Measurements from ENCODE around the gene JPH3. TPM values are rescaled to one million over a fixed set of nuclear protein-coding genes. Genes with fewer than 3 reads are reported as not detected.

The JPH3 gene
- total RNA-seq, 1 experiment from 2014 or later = 32.7 TPM

- no peak overlapping the region for H3K9ac ChIP-seq (ENCODE audit: extremely low read depth, insufficient read length, low read length)
- no peaks in the 10 kb centered on the region for H3K27me3 ChIP-seq (ENCODE audit: insufficient read depth, low read length)
- no peak overlapping the region for H2BK12ac ChIP-seq (ENCODE audit: insufficient read length, low read depth, low read length)
- H3K4ac ChIP-seq (ENCODE audit: low read depth, low read length) = no peak overlapping the region
- no peak overlapping the region for H3K4me2 ChIP-seq (ENCODE audit: insufficient read depth, insufficient read length, low read length)
- H3K79me1 ChIP-seq (ENCODE audit: insufficient read depth, low read depth, low read length, poor library complexity, severe bottlenecking) = no peaks in the 10 kb centered on the region
- H2BK5ac ChIP-seq (ENCODE audit: insufficient read length, low read length) = no peak overlapping the region
- no peak overlapping the region for H4K91ac ChIP-seq (ENCODE audit: insufficient read length, low read depth, low read length)
- H4K5ac ChIP-seq (ENCODE audit: insufficient read length, low read depth, low read length) = no peak overlapping the region
- no peak overlapping the region for H4K8ac ChIP-seq (replicated peaks; ENCODE audit: insufficient read length, low read depth, low read length)
- H2BK120ac ChIP-seq (ENCODE audit: low read depth, low read length, poor library complexity, severe bottlenecking) = no peak overlapping the region
- H3K23ac ChIP-seq (ENCODE audit: insufficient read length, low read depth, low read length) = no peak overlapping the region
- H2AK5ac ChIP-seq (ENCODE audit: insufficient read length, low read length) = no peak overlapping the region
- H3K9me3 ChIP-seq (ENCODE audit: control insufficient read depth, low read depth, low read length) = no peaks in the 10 kb centered on the region
- H2BK15ac ChIP-seq (ENCODE audit: low read depth, low read length) = no peak overlapping the region
- peaks cover 6% of the 10 kb centered on the region for H3K27me3 Mint-ChIP-seq (ENCODE audit: low read depth)
- H3K79me2 ChIP-seq (ENCODE audit: insufficient read depth, low read length) = no peaks in the 10 kb centered on the region
- no peak overlapping the region for H2AFZ ChIP-seq (ENCODE audit: low read length)
- H3K27ac ChIP-seq (ENCODE audit: insufficient read length, low read depth, low read length) = no peak overlapping the region
- no peak for TF ChIP-seq CTCF (conservative IDR thresholded peaks at IDR 0.05)
- H3K23me2 ChIP-seq (ENCODE audit: insufficient read length, low read depth, low read length, poor library complexity, severe bottlenecking) = no peaks in the 10 kb centered on the region
- H4K20me1 ChIP-seq (ENCODE audit: control insufficient read depth, insufficient read depth, insufficient read length) = no peaks in the 10 kb centered on the region
- H3T11ph ChIP-seq (ENCODE audit: low read length) = no peak overlapping the region
- H2BK20ac ChIP-seq (ENCODE audit: low read depth, low read length, poor library complexity, severe bottlenecking) = no peak overlapping the region
- no peak overlapping the region for H3K27ac Mint-ChIP-seq
- no peaks in the 10 kb centered on the region for H3K4me1 ChIP-seq (ENCODE audit: insufficient read depth, low read length)
- no peak overlapping the region for H3K4me3 Mint-ChIP-seq
- no CpG with 5 or more reads among the region's 22 CpGs for WGBS (ENCODE audit: extremely low coverage, insufficient read length, low lambda C conversion rate)
- no peak overlapping the region for H3K14ac ChIP-seq (ENCODE audit: insufficient read depth, low read length)
- H3K18ac ChIP-seq (ENCODE audit: insufficient read length, low read depth, low read length) = no peak overlapping the region
- no peaks in the 10 kb centered on the region for H3K36me3 Mint-ChIP-seq (ENCODE audit: insufficient read depth in 1 of 3, low read depth in 3 of 3)
- no peak overlapping the region for H3K56ac ChIP-seq (ENCODE audit: insufficient read length, low read depth, low read length)
- DNase-seq = no peak
- peaks cover 2 to 5% of the 10 kb centered on the region in 2 experiments for H3K9me3 Mint-ChIP-seq
- peaks cover 4 to 9% of the 10 kb centered on the region in 2 experiments; a peak in 3 of 4 replicates for H3K4me1 Mint-ChIP-seq
These were observed 47.4 kb upstream of the JPH3 start for GRCh38 chr16:87554754-87555427.

Measured in H9 (cell line).